GM04503 (cell line): ENCODE measurements around the gene GALNS.
"Not testable (repeated sequence)": the region's sequence is repeated elsewhere in the genome, so short reads cannot be mapped to it uniquely, and the experiment has no call there.

Source experiments
- DNase-seq: peaks from one replicate; pipeline ENCODE4 v3.0.0-alpha.2; 2012; ENCODE audit warnings: low read depth

The GALNS gene

DNA sequence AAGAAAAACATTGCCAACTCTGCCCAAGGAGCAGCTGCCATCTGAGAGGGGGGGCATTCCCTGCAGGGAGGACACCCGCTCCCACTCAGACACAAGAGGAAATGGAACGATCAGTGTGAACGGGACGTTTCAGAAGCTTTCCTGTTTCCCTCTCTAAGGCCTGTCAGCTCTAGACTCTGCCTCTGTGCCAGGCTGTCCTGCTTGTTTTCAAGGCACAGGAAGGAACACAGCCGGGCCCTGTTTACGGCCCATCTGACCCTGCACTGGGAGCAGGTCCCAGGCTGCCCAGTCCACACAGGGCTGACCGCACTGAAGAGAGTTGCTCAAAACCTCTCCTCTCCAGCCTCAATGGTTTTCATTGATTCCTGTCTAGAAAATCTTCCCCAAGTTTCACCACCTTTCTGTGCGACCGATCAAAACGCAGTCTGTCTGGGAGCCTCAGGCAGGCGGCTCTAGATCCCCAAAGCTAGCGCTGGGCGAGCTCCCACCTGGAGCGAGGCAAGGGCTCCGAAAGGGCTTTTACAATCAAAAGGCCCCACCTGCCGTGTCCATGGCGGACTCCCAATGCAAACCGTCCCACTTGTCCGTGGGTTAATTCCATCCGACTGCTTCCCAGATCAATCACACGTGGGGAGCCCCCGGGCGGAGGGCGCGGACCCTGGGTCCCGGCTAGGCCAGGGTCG lies 73.2 kb downstream of the GALNS start:
- DNase-seq, result no peak

DNA sequence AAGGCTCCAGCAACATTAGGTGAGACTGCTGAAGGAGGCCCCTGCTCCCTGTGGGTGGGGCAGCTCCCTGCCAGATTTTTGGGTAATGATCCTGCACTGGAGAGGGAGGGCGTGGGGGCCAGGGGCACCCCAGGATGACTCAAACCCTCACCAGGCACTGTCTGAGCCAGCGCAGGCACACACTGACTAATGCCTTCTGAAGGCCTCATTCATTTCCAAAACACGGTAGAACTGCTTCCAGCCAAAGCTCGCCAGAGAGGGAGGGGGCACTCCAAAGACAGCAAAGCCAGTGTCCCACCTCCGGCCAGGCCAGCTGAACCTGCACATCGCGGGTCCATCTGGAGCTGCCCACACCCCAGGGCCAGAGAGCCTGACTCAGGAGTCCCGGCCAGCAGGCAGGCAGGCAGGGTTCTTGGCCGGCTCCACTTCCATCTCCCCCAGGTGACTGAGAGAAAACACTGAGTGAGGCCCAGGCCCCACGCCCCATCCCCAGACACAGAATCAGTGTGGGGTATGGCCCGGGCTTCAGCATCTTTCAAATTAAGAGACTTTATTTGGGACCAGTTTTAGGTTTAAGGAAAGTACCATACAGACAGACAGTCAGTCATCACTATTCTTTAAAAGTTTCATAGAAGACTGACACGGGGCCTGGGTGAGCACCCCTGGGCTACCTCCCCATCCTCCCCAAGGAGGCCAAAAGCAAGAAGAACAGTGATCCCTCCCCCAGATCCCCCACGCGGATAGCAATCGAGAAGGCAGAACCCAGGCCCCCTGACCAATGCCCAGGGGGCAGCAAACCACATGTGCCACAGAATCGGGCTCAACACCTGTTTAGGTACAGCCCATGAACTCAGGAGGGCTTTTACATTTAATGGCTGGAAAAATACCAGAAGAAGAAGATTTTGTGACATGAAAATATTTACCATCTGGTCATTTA lies 74.0 kb downstream of the GALNS start:
- DNase-seq, result no peak

DNA sequence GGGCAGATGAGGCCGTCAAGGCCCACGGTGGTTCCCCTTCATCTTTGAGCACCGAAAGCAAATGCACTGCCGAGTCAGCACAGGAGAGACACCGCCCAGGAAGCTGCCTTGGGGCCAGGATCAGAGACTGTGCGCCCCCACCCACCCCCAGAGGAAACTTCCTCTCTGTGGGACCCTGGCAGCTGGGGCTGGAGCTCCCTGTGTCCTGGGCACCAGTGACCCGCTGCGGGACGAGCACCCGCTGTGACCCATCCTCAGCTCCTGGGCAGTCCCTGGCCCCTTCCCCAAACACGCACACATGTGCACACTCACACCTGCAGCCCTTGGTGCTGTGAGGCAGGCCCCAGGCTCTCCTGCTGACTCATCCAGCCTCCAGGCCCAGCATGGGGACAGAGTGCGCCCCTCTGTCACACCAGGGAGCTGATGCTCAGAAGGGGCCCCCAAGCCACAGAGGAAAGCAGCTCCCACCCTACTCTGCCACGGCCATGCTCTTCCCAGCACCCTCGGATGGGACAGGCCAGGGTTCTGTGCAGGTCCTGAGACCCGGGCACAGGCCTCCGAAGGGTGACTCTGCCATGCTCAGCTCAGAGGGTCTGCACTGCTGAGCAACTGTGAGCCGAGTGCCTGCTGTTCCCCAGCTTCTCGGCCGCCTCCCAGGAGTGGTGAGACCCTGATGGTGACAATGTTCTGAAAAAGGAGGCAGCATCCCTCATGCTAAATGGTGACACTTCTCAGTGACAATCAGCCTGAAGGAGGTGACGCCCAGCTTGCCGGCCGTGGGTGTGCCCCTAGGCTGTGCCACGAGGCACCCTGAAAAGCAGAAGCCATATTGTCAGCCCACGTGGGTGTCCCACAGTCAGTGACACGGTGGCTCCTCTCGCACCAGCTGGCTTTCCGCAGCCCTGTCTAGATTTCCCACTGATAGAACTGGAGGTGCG lies 75.3 kb downstream of the GALNS start:
- DNase-seq, result no peak

DNA sequence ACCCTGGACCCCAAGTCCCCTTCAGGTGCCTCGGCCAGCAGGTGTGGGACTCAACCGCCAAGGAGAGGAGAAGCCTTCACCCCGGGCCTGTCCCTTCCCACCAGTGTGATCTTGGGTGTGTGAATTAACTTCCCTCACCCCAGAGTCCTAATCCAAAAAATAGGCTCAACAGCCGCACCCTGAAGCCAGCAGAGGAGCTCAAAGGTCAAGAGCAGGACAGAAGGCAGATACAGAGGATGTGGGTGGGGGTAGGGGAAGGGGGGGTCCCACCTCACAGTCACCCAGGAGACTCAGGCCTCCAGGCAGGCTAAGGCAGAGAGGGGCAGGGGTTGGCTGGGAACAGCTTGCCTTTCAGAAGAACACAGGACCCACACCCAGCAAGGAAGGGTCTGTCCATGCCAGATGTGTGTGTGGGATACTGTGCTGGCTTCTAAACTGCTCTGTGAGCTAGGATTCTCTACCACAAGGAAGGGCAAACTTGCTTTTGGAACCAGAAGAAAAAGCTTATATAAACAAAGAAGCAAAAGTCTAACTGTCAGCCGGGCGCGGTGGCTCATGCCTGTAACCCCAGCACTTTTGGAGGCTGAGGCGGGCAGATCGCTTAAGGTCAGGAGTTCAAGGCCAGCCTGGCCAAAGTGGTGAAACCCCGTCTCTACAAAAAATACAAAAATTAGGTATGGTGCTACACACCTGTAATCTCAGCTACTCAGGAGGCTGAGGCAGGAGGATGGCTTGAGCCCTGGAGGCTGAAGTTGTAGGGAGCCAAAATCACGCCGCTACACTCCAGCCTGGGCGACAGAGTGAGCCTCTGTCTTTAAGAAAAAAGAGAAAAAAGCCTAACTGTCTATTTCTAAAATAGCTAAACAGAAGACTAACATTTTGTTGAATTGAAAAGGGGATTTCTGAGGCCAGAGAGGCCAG lies 76.3 kb downstream of the GALNS start:
- no peak for DNase-seq

DNA sequence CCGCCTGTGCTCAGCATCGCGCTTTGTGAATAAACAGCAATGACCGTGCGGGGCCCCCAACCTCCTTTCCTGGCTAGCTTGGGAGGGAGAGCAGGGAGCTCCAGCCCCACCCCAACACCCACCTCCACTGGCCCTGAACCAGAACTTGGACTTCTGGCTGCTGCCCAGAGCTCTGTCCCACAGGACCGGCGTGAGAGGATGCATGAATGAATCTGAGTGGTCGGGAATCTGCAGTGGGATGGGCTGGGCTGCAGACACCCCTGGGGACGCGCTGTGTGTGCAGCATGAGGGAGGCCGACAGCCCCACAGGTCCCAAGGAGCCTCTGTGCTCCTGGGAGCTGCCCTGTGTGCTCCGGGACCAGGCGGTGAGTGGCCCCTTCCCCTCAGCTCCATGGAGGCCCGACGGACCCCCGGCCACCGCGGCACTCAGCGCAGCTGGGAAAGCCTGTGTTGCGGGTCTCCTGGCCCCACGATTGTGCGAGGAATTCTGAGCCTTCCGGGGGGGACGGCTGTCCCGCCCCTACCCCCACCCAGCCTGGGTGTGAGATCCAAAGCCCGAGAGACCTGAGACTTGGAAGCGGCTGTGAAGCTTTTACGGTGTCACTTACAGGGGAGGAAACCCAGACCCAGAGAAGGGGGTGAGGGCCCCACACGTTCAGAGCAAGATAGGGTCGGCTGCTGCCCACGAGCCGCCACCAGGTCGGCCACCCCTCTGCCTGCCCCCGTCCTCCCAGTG lies 77.2 kb downstream of the GALNS start:
- no peak for DNase-seq

DNA sequence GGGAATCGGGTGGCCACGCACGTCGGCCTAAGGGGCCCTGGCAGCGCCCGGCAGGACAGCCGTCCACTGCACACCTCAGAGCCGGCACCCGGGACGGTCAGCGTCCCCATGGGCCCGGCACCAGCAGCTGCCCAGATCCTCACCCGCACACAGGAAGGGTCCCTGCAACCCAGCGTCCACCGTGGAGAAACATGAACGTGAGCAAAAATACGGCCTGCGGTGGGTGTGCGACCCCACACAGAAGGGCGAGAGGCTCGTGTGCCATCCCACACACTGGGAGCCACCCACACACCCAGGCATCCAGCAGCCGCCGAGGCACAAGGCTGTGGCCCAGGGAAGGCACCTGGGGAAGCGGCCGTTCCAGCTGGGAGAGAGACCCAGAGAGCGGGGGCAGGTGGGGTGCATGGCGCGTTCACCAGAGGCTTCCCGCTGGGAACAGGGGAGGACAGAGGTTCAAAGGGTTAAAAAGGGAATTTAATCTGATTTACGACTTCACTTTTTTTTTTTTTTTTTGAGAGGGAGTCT lies 78.1 kb downstream of the GALNS start:
- no peak for DNase-seq

DNA sequence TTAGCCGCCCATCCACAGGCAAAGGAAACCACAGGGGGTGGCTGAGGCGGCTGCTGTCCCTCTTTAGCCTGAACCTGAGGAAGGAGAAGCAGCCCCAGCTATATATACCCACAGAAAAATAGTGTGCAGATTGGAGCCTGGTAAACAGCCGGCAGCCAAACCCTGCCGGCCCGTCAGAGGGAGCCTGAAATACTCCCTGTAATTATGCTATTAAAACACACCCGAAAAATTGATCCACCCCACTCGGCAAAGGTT lies 78.5 kb downstream of the GALNS start:
- DNase-seq, result no peak

DNA sequence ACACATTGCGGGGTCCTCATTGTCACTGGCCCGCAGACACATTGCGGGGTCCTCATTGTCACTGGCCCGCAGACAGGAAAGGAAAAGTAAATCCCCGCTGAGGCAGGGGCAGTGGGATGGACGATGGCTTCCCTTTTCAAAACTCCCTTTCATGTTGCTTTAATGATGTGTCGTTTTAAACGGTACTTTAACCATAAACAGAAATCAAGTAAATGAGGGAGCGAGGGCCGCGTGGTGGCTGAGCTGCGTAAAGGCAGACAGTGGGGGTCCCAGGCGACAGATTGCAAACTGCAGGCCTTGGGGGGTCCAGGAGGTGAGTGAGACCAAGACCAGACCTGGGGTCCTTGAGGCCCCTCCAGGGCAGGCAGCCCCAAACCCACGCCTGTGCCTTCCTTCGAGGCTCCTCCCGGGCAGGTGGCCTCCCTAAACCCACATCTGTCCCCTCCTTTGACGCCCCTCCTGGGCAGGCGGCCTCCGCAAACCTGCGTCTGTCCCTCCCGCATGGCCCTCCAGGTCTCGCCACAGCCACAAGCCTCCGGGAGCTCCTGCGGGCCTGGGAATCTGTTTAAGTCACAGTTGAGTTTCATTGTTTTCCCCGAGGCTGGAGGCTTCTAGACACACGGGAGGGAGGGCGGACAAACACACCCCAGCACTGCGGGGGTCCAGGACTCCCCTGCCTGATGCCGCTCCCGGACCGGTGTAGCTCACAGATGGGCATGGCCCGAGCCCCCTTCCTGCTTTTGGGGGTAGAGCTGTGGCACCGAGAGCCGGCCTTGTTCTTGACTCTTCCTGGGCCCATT lies 79.1 kb downstream of the GALNS start:
- DNase-seq, result no peak

DNA sequence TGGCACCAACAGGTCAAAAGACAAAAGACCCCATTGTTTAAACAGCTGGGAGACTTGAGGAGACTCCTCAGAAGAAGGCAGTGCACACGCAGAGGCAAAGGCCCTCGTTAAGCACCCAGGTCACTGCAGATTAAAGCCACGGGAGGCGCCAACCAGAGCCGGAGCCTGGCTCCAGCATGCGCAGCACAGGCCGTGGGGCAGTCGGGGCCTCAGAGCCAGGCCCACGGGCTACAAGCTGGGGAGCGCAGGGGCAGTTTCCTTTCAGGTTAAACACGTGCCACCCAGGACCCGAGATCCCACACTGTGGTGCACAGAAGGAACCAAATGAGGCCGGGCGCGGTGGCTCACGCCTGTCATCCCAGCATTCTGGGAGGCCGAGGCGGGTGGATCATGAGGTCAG lies 80.9 kb downstream of the GALNS start:
- no peak for DNase-seq

DNA sequence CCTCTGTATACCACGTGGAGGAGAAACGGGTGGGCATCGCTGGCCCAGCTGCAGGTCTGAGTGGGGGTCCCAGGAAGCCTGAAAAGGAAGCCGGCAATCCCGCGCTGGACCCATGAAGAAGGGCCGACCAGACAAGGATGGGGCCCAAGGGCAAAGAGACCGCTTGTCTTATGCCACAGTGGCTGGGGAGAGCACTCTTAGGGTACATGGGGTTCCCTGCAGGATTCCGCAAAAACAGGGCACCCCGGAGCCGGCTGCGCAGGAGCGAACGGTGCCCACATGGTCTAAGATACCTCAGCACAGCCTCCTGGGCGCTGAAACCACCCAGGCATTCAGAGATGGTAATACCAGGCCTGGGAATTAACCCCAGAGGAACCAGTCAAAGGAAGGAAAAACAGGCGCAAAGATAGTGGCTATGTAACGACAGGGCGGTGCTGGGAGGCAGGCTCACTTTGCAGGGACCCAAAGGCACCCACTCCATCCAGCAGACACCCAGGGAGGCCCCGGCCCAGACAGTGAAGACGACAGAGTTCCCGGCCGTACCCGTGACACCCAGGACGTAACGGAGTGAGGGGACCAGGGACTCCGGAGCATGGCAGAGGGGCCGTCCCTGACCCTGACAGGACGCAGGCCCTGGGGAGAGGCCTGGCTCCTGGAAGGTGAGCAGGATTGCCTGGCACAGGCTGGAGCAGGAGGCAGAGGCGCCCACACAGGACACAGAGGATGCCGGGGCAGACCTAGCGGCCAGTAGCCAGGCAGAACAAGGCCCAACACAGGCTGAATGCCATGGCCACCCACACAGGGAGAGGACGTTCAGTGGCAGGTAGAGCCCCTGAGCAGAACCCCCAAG lies 82.0 kb downstream of the GALNS start:
- no peak for DNase-seq

DNA sequence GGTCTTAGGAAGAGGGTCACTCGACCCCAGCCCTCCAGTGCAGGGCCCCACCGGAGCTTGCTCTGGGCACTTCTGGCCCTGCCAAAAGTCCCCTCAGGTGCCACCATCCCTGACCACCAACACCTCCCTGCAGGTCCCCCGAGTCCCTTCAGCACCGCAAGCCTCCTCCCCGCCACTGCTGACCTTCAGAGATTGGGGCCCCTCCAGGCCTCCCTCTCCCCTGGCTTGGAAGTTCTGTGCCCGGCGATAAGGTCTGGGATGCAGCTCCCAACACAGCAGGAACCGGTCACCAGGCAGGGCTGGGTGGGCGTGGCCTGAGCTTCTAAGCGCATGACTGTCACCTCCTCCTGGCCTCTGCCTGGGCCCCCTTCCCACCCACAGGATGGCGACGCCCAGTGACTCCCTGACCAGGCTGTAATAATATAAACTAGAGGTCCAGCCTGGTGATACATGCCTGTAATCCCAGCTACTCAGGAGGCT lies 82.9 kb downstream of the GALNS start:
- DNase-seq, result no peak

DNA sequence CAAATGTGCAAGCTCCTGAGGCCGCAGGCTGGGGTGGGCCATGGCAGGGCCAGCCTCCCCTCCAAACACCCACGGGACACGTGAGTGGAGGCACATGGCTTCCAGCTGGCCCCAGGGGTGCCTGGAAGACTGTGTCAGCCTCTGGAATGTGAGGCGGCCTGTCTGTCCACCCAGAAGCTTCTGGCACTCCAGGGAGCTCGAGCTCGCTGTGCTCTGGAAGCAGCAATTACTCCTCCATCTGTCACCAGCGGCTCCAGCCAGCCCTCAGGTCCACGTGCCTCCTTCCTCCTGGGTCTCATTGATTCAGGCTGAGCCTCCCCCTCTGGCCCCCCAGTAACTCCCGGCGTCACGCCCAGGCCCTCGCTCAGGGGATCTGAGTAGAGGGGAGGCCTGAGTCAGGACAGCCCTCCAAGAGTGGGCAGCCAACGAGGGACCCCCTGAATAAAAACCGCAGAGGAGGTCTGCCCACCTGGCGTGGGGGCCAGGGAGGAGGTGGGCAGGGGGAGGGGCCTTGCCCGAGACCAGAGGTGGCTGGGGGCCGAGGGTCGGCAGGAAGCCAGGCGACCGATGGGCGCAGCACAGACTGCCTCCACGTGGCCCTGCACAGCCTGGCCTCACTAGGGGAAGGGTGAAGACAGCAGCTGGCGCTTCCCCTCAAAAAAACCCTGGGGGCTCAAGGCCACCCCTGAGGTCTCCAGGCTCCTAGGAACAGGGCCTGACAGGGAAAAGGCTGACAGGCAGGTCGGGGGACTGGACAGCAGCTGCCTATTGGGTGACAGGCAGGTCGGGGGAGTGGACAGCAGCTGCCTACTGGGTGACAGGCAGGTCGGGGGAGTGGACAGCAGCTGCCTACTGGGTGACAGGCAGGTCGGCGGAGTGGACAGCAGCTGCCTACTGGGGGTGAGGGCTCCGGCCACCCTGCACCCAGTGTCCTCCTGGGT lies 83.6 kb downstream of the GALNS start:
- peak; percentile 87 for DNase-seq

DNA sequence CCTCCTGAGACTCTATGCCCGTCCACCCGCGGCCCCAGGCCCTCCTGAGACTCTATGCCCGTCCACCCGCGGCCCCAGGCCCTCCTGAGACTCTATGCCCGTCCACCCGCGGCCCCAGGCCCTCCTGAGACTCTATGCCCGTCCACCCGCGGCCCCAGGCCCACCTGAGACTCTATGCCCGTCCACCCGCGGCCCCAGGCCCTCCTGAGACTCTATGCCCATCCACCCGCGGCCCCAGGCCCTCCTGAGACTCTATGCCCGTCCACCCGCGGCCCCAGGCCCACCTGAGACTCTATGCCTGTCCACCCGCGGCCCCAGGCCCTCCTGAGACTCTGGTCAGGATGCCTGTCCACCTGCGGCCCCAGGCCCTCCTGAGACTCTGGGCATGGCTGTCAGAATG lies 85.0 kb downstream of the GALNS start:
- not testable (repeated sequence) for DNase-seq

DNA sequence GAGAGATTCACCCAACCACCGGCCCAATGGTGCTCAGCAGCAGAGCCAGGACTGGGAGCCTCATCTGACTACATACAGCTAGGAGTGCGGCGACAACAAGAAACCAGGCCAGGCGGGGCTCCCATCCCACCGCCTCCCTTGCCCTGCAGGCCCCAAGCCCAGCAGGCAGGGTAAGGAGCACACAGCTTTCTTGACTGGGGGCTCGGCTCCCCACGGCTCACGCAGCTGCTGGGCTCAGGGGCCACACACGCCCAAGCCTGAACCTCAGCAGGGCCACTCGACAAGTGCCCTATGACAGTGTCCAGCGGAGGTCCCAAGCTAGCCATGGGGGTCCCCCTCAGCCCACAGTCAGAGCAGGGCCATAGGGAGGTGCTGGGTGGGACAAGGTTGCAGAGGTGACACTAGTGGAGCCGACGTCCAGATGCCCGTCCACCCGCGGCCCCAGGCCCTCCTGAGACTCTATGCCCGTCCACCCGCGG lies 85.4 kb downstream of the GALNS start:
- DNase-seq, result no peak

DNA sequence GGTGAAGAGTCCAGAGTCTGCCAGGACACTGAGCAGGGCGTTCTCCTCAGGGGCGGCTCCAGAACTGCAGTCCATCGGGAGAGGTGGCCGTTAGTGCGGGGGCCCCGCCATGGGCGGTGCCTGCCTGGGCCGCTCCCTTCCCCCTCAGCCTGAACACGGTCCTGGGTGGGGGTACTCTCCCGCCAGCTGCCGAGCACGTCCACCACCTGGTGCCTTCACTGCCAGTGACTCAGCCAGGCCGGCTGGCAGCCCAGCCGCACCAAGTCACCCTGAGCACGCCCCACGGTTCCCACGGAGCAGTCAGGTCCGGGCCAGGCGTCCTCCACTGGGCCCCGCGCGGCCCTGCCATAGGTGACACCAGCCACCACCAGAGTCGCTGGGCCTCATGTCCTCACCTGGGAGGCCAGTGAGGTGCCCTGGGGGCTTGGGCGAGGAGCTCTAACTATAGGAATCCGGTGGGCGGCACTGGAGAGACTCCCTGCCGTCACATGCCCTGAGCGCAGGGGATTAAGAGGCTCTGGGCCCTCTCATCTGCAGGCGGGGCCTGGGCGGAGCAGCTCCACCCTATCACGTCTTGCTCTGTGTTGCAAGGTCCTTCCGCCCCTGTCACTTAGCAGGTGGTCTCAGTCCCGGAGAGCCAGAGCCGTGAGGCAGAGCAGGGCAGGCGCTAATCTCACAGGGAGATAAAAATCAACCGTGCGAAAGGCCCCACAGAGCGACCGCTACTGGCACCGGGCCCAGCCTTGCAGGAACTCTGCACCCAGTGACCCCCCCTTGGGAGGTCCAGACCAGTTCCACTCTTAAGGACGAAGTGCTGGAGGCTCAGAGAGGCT lies 86.1 kb downstream of the GALNS start:
- DNase-seq, result no peak
